ENCODE data around the gene LDLRAD3. TPM values are rescaled to one million over a fixed set of nuclear protein-coding genes. Genes with fewer than 3 reads are reported as not detected.
"Not testable (repeated sequence)": the region's sequence is repeated elsewhere in the genome, so short reads cannot be mapped to it uniquely, and the experiment has no call there.

LDLRAD3 gene
- total RNA-seq, 1 experiment from 2014 or later, result 28.1 TPM

DNA sequence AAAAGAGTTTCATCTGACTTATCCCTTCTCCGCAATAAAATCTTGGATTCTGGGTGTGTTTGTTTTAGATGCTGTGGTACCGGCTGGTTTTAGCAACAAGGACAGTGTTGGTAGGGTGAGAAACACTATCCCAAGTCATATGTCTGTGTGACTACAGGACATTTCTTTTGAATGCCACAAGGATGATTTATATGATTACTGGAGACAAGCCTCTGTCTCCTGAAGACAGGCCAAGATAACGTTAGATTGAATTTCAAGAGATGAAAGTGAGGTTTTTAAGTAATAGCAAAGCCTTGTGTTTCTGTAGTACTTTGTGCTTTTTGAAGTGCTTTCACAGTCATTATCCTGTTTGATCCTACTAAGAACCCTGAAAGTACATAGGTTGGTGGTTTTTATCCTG is 243.8 kb downstream of the LDLRAD3 start:
- H3K36me3 ChIP-seq (ENCODE audit: control insufficient read depth, insufficient read depth, low read length), result no peaks in the 10 kb centered on the region
- H3K27me3 ChIP-seq (ENCODE audit: control insufficient read depth, insufficient read depth, low read length), result no peaks in the 10 kb centered on the region
- CTCF ChIA-PET, result no interaction called here
- DNase-seq (ENCODE audit: low read depth, low spot score), result no peak
- H3K4me3 ChIP-seq (ENCODE audit: low read depth in 2 of 2, low read length in 2 of 2), result no peak overlapping the region
- TF ChIP-seq SIN3A (IDR thresholded peaks at IDR 0.05; ENCODE audit: borderline replicate concordance, insufficient read depth, low read depth, low read length) (no peak), TCF7L2 (IDR thresholded peaks at IDR 0.05; ENCODE audit: low read depth, low read length) (no peak), POLR2AphosphoS5 (IDR thresholded peaks at IDR 0.05; ENCODE audit: low read depth, low read length) (no peak)
- TF ChIP-seq, protein P1, sequence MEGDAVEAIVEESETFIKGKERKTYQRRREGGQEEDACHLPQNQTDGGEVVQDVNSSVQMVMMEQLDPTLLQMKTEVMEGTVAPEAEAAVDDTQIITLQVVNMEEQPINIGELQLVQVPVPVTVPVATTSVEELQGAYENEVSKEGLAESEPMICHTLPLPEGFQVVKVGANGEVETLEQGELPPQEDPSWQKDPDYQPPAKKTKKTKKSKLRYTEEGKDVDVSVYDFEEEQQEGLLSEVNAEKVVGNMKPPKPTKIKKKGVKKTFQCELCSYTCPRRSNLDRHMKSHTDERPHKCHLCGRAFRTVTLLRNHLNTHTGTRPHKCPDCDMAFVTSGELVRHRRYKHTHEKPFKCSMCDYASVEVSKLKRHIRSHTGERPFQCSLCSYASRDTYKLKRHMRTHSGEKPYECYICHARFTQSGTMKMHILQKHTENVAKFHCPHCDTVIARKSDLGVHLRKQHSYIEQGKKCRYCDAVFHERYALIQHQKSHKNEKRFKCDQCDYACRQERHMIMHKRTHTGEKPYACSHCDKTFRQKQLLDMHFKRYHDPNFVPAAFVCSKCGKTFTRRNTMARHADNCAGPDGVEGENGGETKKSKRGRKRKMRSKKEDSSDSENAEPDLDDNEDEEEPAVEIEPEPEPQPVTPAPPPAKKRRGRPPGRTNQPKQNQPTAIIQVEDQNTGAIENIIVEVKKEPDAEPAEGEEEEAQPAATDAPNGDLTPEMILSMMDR (IDR thresholded peaks at IDR 0.05), result no peak
- TF ChIP-seq, protein P2, sequence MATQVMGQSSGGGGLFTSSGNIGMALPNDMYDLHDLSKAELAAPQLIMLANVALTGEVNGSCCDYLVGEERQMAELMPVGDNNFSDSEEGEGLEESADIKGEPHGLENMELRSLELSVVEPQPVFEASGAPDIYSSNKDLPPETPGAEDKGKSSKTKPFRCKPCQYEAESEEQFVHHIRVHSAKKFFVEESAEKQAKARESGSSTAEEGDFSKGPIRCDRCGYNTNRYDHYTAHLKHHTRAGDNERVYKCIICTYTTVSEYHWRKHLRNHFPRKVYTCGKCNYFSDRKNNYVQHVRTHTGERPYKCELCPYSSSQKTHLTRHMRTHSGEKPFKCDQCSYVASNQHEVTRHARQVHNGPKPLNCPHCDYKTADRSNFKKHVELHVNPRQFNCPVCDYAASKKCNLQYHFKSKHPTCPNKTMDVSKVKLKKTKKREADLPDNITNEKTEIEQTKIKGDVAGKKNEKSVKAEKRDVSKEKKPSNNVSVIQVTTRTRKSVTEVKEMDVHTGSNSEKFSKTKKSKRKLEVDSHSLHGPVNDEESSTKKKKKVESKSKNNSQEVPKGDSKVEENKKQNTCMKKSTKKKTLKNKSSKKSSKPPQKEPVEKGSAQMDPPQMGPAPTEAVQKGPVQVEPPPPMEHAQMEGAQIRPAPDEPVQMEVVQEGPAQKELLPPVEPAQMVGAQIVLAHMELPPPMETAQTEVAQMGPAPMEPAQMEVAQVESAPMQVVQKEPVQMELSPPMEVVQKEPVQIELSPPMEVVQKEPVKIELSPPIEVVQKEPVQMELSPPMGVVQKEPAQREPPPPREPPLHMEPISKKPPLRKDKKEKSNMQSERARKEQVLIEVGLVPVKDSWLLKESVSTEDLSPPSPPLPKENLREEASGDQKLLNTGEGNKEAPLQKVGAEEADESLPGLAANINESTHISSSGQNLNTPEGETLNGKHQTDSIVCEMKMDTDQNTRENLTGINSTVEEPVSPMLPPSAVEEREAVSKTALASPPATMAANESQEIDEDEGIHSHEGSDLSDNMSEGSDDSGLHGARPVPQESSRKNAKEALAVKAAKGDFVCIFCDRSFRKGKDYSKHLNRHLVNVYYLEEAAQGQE (IDR thresholded peaks at IDR 0.05; ENCODE audit: insufficient read depth in 1 of 2, low read depth in 2 of 2, low read length in 1 of 2), result no peak
- POLR2A ChIA-PET, result no interaction called here
- no peak overlapping the region for H3K27ac ChIP-seq (ENCODE audit: low read length)
- intact Hi-C loops (cut with micrococcal nuclease; ENCODE audit: unreplicated experiment) (no loop called here), in situ Hi-C loops (cut with HindIII; ENCODE audit: low pct_unique_long_range_greater_than_20kb, low sequenced_read_pairs) (no loop called here)
- no TSS peak for BruUV-seq (replicated peaks)
- H3K9me3 ChIP-seq (ENCODE audit: control insufficient read depth, insufficient read depth, low read depth, low read length), result no peaks in the 10 kb centered on the region
- H3K4me1 ChIP-seq (ENCODE audit: control insufficient read depth, insufficient read depth, low read length), result no peaks in the 10 kb centered on the region; the same call in 1 of the 2 replicates
- ATAC-seq, result no peak

DNA sequence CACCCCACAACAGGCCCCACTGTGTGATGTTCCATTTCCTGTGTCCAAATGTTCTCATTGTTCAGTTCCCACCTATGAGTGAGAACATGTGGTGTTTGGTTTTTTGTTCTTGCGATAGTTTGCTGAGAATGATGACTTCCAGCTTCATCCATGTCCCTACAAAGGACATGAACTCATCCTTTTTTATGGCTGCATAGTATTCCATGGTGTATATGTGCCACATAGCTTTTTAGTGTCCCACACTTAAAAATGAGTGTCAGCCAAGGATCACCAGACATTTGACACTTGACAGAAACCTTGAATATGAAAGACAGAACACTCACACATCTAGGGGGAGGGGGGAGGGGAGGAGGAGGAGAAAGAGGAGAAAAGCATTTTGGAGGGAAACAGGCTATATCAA is 245.9 kb downstream of the LDLRAD3 start:
- BruUV-seq (replicated peaks); DNase-seq (ENCODE audit: low read depth, low spot score); H3K27ac ChIP-seq (ENCODE audit: low read length); H3K27me3 ChIP-seq (ENCODE audit: control insufficient read depth, insufficient read depth, low read length); H3K4me1 ChIP-seq (ENCODE audit: control insufficient read depth, insufficient read depth, low read length); H3K9me3 ChIP-seq (ENCODE audit: control insufficient read depth, insufficient read depth, low read depth, low read length); intact Hi-C loops (cut with micrococcal nuclease; ENCODE audit: unreplicated experiment); H3K36me3 ChIP-seq (ENCODE audit: control insufficient read depth, insufficient read depth, low read length); in situ Hi-C loops (cut with HindIII; ENCODE audit: low pct_unique_long_range_greater_than_20kb, low sequenced_read_pairs); CTCF ChIA-PET; ATAC-seq; POLR2A ChIA-PET; H3K4me3 ChIP-seq (ENCODE audit: low read depth in 2 of 2, low read length in 2 of 2): not testable (repeated sequence)

DNA sequence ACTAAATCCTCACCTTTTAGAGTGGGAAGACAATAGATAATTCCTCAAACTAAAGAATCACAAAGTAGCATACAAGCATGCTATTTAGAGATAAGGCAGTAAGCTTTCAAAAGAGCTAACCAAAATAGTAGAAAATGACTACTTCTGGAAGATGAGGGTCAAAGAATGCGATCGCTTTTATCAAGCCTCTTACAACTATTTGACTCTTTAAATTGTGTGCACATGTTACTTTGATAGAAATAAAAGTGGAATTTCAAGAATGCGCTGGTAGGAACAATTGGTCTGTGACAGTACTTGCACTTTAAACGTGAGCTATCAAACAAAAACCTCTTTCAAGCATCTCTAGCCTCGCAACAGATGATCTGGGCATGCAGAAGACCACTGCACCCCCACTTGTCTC is 248.1 kb downstream of the LDLRAD3 start:
- Histone ChIP-seq H3K27me3 (ENCODE audit: control insufficient read depth, insufficient read depth, low read length) (no peaks in the 10 kb centered on the region), H3K27ac (ENCODE audit: low read length) (no peak overlapping the region), H3K9me3 (ENCODE audit: control insufficient read depth, insufficient read depth, low read depth, low read length) (no peaks in the 10 kb centered on the region), H3K36me3 (ENCODE audit: control insufficient read depth, insufficient read depth, low read length) (no peaks in the 10 kb centered on the region), H3K4me3 (ENCODE audit: low read depth in 2 of 2, low read length in 2 of 2) (no peak overlapping the region), H3K4me1 (ENCODE audit: control insufficient read depth, insufficient read depth, low read length) (no peaks in the 10 kb centered on the region; the same call in 1 of the 2 replicates)
- in situ Hi-C loops (cut with HindIII; ENCODE audit: low pct_unique_long_range_greater_than_20kb, low sequenced_read_pairs), result no loop called here
- BruUV-seq (replicated peaks), result no TSS peak
- TF ChIP-seq TCF7L2 (IDR thresholded peaks at IDR 0.05; ENCODE audit: low read depth, low read length), result no peak
- no peak for TF ChIP-seq POLR2AphosphoS5 (IDR thresholded peaks at IDR 0.05; ENCODE audit: low read depth, low read length)
- TF ChIP-seq, protein P2 (IDR thresholded peaks at IDR 0.05; ENCODE audit: insufficient read depth in 1 of 2, low read depth in 2 of 2, low read length in 1 of 2), result no peak
- no peak for TF ChIP-seq SIN3A (IDR thresholded peaks at IDR 0.05; ENCODE audit: borderline replicate concordance, insufficient read depth, low read depth, low read length)
- TF ChIP-seq, protein P1 (IDR thresholded peaks at IDR 0.05), result no peak
- DNase-seq (ENCODE audit: low read depth, low spot score) (no peak), ATAC-seq (no peak)
- CTCF ChIA-PET, result no interaction called here
- POLR2A ChIA-PET, result interaction anchor here (0.5 kb wide), 1 partner anchor 286 kb away, joined by 3 read pairs; no protein-coding TSS in a partner anchor
- intact Hi-C loops (cut with micrococcal nuclease; ENCODE audit: unreplicated experiment), result no loop called here

Measured in Panc1 (cell line).